Osteoblast (primary cell): ENCODE measurements around the gene FBLN1. TPM values are rescaled to one million over a fixed set of nuclear protein-coding genes. Genes with fewer than 3 reads are reported as not detected.
A peak's percentile ranks its signal among the peaks of the same experiment; 100 is the strongest.

Source experiments
- DNase-seq: peaks from one replicate; pipeline ENCODE4 v3.0.0; 2011; ENCODE audit warnings: low spot score, mixed read lengths; ENCODE audit not compliant: insufficient read length; ENCODE audit errors: missing footprints
- H2AFZ ChIP-seq: 2 replicates; pipeline ENCODE4 v1.6.0; 2011; ENCODE audit warnings: mild to moderate bottlenecking, low read length
- H3K27ac ChIP-seq: 2 replicates; pipeline ENCODE4 v1.5.1; 2011; ENCODE audit warnings: mild to moderate bottlenecking, low read depth, low read length, moderate library complexity
- H3K27me3 ChIP-seq: 2 replicates; pipeline ENCODE4 v1.6.0; 2012; ENCODE audit warnings: mild to moderate bottlenecking, control low read depth, inconsistent platforms, low read length, moderate library complexity; ENCODE audit not compliant: insufficient read depth
- H3K36me3 ChIP-seq: 2 replicates; pipeline ENCODE4 v1.5.1; 2011; ENCODE audit warnings: mild to moderate bottlenecking, low read length, control low read depth, moderate library complexity; ENCODE audit not compliant: insufficient read depth
- H3K4me1 ChIP-seq: 2 replicates; pipeline ENCODE4 v1.5.1; 2011; ENCODE audit warnings: mild to moderate bottlenecking, low read length, control low read depth, moderate library complexity; ENCODE audit not compliant: insufficient read depth
- H3K4me2 ChIP-seq: 2 replicates; pipeline ENCODE4 v1.6.0; 2011; ENCODE audit warnings: mild to moderate bottlenecking, low read length; ENCODE audit not compliant: insufficient read depth
- H3K4me3 ChIP-seq: fragments of 200-600 bp; sonication (generic); 3 replicates; pipeline ENCODE4 v1.5.1; 2012; ENCODE audit warnings: mild to moderate bottlenecking, low read length, inconsistent platforms; ENCODE audit not compliant: insufficient read depth
- H3K79me2 ChIP-seq: 2 replicates; pipeline ENCODE4 v1.6.0; 2012; ENCODE audit warnings: mild to moderate bottlenecking, low read length, control low read depth, inconsistent platforms; ENCODE audit not compliant: insufficient read depth
- H3K9me3 ChIP-seq: 2 replicates; pipeline ENCODE4 v1.5.1; 2011; ENCODE audit warnings: low read depth, low read length, control low read depth
- H4K20me1 ChIP-seq: 2 replicates; pipeline ENCODE4 v1.6.0; 2012; ENCODE audit warnings: mild to moderate bottlenecking, low read length, control low read depth; ENCODE audit not compliant: insufficient read depth
- total RNA-seq: library from RNA; depleted of rRNA; stranded (reverse); fragments of >200 nt; gene quantifications from 2 replicates; pipeline ENCODE4 v1.2.3, GENCODE V29; 2012
- TF ChIP-seq, protein P1 (sequence below): IDR thresholded peaks from 2 replicates; pipeline ENCODE4 v1.5.1; 2011; ENCODE audit warnings: mild to moderate bottlenecking, low read depth, low read length, moderate library complexity; ENCODE audit errors: extremely low read depth

FBLN1 gene
- total RNA-seq, 1 donor, result 88.3 TPM

DNA sequence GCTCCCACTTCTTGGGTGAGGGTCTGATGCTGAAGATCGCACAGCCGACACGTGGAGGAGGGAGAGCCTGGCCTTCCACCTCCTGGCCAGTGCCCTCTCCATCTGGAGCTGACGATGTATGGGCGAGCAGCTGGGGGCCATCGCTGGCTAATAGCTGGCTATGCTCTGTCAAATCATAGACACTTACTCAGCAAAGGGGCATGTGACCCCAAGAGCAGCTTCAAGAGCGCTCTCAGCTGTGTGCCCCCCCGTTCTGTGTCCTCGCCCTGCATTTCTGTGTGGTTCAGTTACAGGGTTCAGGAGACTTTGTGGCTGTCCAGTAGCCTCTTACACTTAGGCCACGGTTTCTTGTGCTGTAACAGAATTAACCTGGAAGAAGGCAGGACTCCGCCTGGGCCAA lies 26.4 kb downstream of the FBLN1 start:
- Histone ChIP-seq H3K4me1 (no peaks in the 10 kb centered on the region), H3K27ac (no peak overlapping the region), H3K4me3 (no peak overlapping the region), H4K20me1 (no peaks in the 10 kb centered on the region), H3K9me3 (no peaks in the 10 kb centered on the region), H3K27me3 (no peaks in the 10 kb centered on the region), H3K79me2 (no peaks in the 10 kb centered on the region), H3K36me3 (no peaks in the 10 kb centered on the region), H2AFZ (no peak overlapping the region), H3K4me2 (no peak overlapping the region)
- DNase-seq, result peak; percentile 83
- TF ChIP-seq, protein P1, sequence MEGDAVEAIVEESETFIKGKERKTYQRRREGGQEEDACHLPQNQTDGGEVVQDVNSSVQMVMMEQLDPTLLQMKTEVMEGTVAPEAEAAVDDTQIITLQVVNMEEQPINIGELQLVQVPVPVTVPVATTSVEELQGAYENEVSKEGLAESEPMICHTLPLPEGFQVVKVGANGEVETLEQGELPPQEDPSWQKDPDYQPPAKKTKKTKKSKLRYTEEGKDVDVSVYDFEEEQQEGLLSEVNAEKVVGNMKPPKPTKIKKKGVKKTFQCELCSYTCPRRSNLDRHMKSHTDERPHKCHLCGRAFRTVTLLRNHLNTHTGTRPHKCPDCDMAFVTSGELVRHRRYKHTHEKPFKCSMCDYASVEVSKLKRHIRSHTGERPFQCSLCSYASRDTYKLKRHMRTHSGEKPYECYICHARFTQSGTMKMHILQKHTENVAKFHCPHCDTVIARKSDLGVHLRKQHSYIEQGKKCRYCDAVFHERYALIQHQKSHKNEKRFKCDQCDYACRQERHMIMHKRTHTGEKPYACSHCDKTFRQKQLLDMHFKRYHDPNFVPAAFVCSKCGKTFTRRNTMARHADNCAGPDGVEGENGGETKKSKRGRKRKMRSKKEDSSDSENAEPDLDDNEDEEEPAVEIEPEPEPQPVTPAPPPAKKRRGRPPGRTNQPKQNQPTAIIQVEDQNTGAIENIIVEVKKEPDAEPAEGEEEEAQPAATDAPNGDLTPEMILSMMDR, result no peak

DNA sequence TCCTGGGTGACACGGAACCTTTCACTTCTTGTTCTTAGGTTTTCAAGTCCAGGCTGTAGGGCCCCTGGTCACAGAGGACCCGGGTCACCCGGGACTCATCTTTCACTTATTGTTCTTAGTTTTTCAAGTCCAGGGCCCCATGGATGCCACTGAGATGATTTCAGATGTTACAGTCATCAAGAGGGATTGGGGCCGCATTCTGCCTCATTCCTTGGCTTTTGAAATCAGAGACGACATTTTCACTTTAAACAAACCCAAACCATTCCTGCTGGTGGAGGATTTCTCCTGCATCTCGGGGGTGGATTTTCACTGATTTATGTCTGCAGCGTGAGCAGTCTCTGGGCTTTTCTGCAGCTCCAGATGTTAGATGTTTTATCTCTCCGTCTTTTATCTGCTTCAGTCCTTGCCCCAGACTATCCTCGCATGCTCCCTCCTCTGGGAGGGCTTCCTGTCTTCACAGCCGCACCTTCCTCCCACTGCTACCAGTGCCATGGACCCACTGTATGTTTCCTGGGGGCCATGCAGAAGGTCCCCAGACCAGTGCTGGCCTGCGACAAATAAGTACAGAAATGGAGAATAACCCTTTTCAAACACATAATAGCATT lies 27.4 kb downstream of the FBLN1 start:
- H3K4me3 ChIP-seq, result no peak overlapping the region
- no peaks in the 10 kb centered on the region for H3K27me3 ChIP-seq
- peak; percentile 93 for DNase-seq
- no peaks in the 10 kb centered on the region for H3K36me3 ChIP-seq
- H3K4me1 ChIP-seq, result no peaks in the 10 kb centered on the region
- H4K20me1 ChIP-seq, result no peaks in the 10 kb centered on the region
- no peaks in the 10 kb centered on the region for H3K9me3 ChIP-seq
- H3K79me2 ChIP-seq, result no peaks in the 10 kb centered on the region
- no peak overlapping the region for H3K4me2 ChIP-seq
- TF ChIP-seq, protein P1, result no peak
- H3K27ac ChIP-seq, result no peak overlapping the region
- no peak overlapping the region for H2AFZ ChIP-seq

DNA sequence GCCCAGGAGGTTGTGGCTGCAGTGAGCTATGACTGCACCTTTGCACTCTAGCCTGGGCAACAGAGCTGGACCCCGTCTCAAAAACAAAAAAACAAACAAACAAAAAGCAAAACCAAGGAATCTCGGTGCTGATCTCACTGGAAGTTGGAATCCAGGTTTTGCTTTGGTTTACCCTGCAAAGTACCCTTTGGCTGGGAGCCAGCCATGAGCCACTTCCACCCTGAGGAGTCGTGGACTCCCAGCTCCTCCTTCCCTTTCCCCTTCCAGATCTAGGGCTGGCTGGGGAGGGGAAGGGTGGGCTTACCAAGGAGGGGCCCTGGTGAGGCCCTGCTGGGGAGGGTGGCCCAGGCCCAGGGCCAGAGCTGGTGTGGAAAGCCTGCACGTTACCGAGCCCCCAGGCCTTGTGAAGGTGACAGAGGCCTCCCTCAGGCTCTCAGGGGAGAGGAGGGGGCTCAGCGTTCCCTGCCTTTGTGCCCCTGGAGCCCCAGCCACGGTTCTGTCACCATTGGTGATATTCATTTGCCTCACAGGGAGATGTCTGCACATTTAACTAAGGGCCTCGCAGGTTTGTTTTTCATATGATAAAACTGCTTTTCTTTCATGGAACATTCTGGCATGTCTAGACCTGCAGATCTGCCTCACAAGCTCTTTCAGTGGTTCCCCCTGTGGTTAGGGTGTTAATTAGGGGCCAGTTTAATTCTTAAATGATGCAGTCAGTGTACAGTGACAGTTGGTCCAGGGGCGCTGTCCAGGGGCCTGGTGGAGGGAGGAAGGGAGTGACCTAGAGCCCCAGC lies 29.0 kb downstream of the FBLN1 start:
- peak; percentile 66 for DNase-seq
- no peaks in the 10 kb centered on the region for H3K79me2 ChIP-seq
- H3K27ac ChIP-seq, result no peak overlapping the region
- no peaks in the 10 kb centered on the region for H4K20me1 ChIP-seq
- H3K4me2 ChIP-seq, result no peak overlapping the region
- no peaks in the 10 kb centered on the region for H3K27me3 ChIP-seq
- H3K36me3 ChIP-seq, result no peaks in the 10 kb centered on the region
- no peak overlapping the region for H3K4me3 ChIP-seq
- no peak overlapping the region for H2AFZ ChIP-seq
- TF ChIP-seq, protein P1, result no peak
- H3K4me1 ChIP-seq, result no peaks in the 10 kb centered on the region
- H3K9me3 ChIP-seq, result no peaks in the 10 kb centered on the region

GRCh38 chr22:45532235-45532631 lies 29.6 kb downstream of the FBLN1 start:
- no peaks in the 10 kb centered on the region for H3K27me3 ChIP-seq
- H2AFZ ChIP-seq, result no peak overlapping the region
- TF ChIP-seq, protein P1, result no peak
- H3K4me2 ChIP-seq, result no peak overlapping the region
- H3K4me3 ChIP-seq, result no peak overlapping the region
- no peak overlapping the region for H3K27ac ChIP-seq
- no peaks in the 10 kb centered on the region for H3K9me3 ChIP-seq
- no peaks in the 10 kb centered on the region for H3K36me3 ChIP-seq
- DNase-seq, result peak; percentile 18
- H3K79me2 ChIP-seq, result no peaks in the 10 kb centered on the region
- H4K20me1 ChIP-seq, result no peaks in the 10 kb centered on the region
- no peaks in the 10 kb centered on the region for H3K4me1 ChIP-seq
